Gastroesophageal sphincter (tissue), 4 donors: Measurements from ENCODE around the gene AFDN. TPM values are rescaled to one million over a fixed set of nuclear protein-coding genes. Genes with fewer than 3 reads are reported as not detected.
A peak's percentile ranks its signal among the peaks of the same experiment; 100 is the strongest.

ENCODE experiments used
- ATAC-seq: fragments of 150-250 bp; one replicate; pipeline ENCODE4 v1.9.1; 2016; ENCODE audit warnings: mild to moderate bottlenecking, moderate library complexity
- H3K27ac ChIP-seq, 4 donors: fragments of 200-600 bp; sonication (generic) in 3 of 4; 1 replicate in 3 of 4; 2 replicates in 1 of 4; pipeline ENCODE4 v1.5.1; 2016 to 2019
- H3K27me3 ChIP-seq: fragments of 200-600 bp; sonication (generic); one replicate; pipeline ENCODE4 v1.5.1; 2019
- H3K36me3 ChIP-seq, 2 donors: fragments of 200-600 bp; sonication (generic); one replicate each; pipeline ENCODE4 v1.5.1; 2019; ENCODE audit warnings: control low read depth in 1 of 2
- H3K4me1 ChIP-seq, 3 donors: fragments of 200-600 bp; sonication (generic); 1 replicate in 2 of 3; 2 replicates in 1 of 3; pipeline ENCODE4 v1.5.1; 2016 to 2019; ENCODE audit warnings: control low read depth in 2 of 3
- H3K4me3 ChIP-seq, 2 donors: fragments of 200-600 bp; sonication (generic); one replicate each; pipeline ENCODE4 v1.5.1; 2019; ENCODE audit warnings: mild to moderate bottlenecking in 1 of 2, moderate library complexity in 1 of 2
- H3K9me3 ChIP-seq, 3 donors: fragments of 200-600 bp; sonication (generic); one replicate each; pipeline ENCODE4 v1.5.1; 2017 to 2019; ENCODE audit warnings: control low read depth in 2 of 3
- CTCF ChIP-seq, 4 experiments: fragments of 200-600 bp in 2 of 4; fragments of 450-650 bp in 2 of 4; sonication (generic) in 1 of 4; IDR thresholded peaks; one replicate each; pipeline ENCODE4 v1.5.1; 2017 to 2019; ENCODE audit warnings: antibody characterized with exemption in 4 of 4, mild to moderate bottlenecking in 2 of 4, moderate library complexity in 2 of 4
- EP300 ChIP-seq: sonication (generic); formaldehyde crosslinking; IDR thresholded peaks from one replicate; pipeline ENCODE4 v1.6.1; 2017; ENCODE audit warnings: antibody characterized with exemption, mild to moderate bottlenecking
- POLR2A ChIP-seq, 2 donors: fragments of 450-650 bp; IDR thresholded peaks; one replicate each; pipeline ENCODE4 v1.6.1; 2017; ENCODE audit warnings: antibody characterized with exemption in 2 of 2, mild to moderate bottlenecking in 2 of 2, moderate library complexity in 1 of 2
- POLR2AphosphoS5 ChIP-seq: sonication (generic); formaldehyde crosslinking; IDR thresholded peaks from one replicate; pipeline ENCODE4 v1.6.1; 2017; ENCODE audit warnings: antibody characterized with exemption
- WGBS, 2 donors: methylation state at CpG; one replicate each; pipeline ENCODE4 v1.1.5; 2018; ENCODE audit warnings: low coverage in 1 of 2; 5-methylcytosine and 5-hydroxymethylcytosine counted together
- total RNA-seq, 4 donors: library from RNA; depleted of rRNA; stranded (reverse); fragments of >200 nt; gene quantifications; one replicate each; pipeline ENCODE4 v1.1.0, GENCODE V29; 2016

The AFDN gene
- total RNA-seq, 4 donors from 2014 or later, result 60.7 to 98.4 (median 79.7) TPM

GRCh38 chr6:167795321-167795811 is 31.3 kb upstream of the AFDN start:
- Histone ChIP-seq H3K4me3 (no peak overlapping the region), H3K27me3 (peaks cover 36% of the 10 kb centered on the region), H3K9me3 (no peaks in the 10 kb centered on the region), H3K4me1 (peaks cover 0 to 21% (median 0%) of the 10 kb centered on the region in 3 donors), H3K36me3 (no peaks in the 10 kb centered on the region), H3K27ac (no peak overlapping the region)
- no peak for ATAC-seq
- TF ChIP-seq POLR2AphosphoS5 (no peak), CTCF (IDR thresholded peaks at IDR 0.05) (no peak), POLR2A (IDR thresholded peaks at IDR 0.05) (no peak), EP300 (no peak)
- 87% methylated on average over 10 of the region's 17 CpGs; no CpG with 5 or more reads in 1 of the 2 donors for WGBS, 2 donors

GRCh38 chr6:167795874-167796191 is 30.9 kb upstream of the AFDN start:
- WGBS, 2 donors, result 64% methylated on average over 7 of the region's 10 CpGs; no CpG with 5 or more reads in 1 of the 2 donors
- peak overlapping the region in 1 of 4 donors; percentile 43 for H3K27ac ChIP-seq
- H3K4me3 ChIP-seq, result peak overlapping the region in 1 of 2 donors; percentile 42
- H3K36me3 ChIP-seq, result no peaks in the 10 kb centered on the region
- no peak for ATAC-seq
- H3K9me3 ChIP-seq, result no peaks in the 10 kb centered on the region
- no peak for TF ChIP-seq CTCF (IDR thresholded peaks at IDR 0.05)
- no peak for TF ChIP-seq EP300
- TF ChIP-seq POLR2AphosphoS5, result no peak
- TF ChIP-seq POLR2A (IDR thresholded peaks at IDR 0.05), result no peak
- peaks cover 35% of the 10 kb centered on the region for H3K27me3 ChIP-seq
- H3K4me1 ChIP-seq, result peaks cover 0 to 21% (median 0%) of the 10 kb centered on the region in 3 donors

- WGBS, 2 donors, result 47% methylated on average over 3 of the region's 43 CpGs; no CpG with 5 or more reads in 1 of the 2 donors
- TF ChIP-seq EP300 (no peak), POLR2AphosphoS5 (no peak), POLR2A (IDR thresholded peaks at IDR 0.05) (peak in 1 of 2 donors; percentile 17)
These were observed 30.3 kb upstream of the AFDN start for GRCh38 chr6:167796192-167796981.

GRCh38 chr6:167797011-167797471 is 29.7 kb upstream of the AFDN start:
- no peak for TF ChIP-seq EP300
- TF ChIP-seq POLR2A (IDR thresholded peaks at IDR 0.05), result no peak
- TF ChIP-seq CTCF (IDR thresholded peaks at IDR 0.05), result no peak
- TF ChIP-seq POLR2AphosphoS5, result no peak
- 22 to 49% methylated on average over 6 to 11 of the region's 31 CpGs for WGBS, 2 donors
- Histone ChIP-seq H3K9me3 (no peaks in the 10 kb centered on the region), H3K4me1 (peaks cover 0 to 21% (median 0%) of the 10 kb centered on the region in 3 donors), H3K36me3 (no peaks in the 10 kb centered on the region), H3K4me3 (peak overlapping the region in 1 of 2 donors; percentile 42), H3K27me3 (peaks cover 33% of the 10 kb centered on the region), H3K27ac (no peak overlapping the region)
- ATAC-seq, result no peak

More at GRCh38 chr6:167796192-167796981, 30.3 kb upstream of the AFDN start:
- peaks cover 33% of the 10 kb centered on the region for H3K27me3 ChIP-seq
- ATAC-seq, result peak; percentile 48
- H3K9me3 ChIP-seq, result no peaks in the 10 kb centered on the region
- H3K27ac ChIP-seq, result peak overlapping the region in 1 of 4 donors; percentile 43
- peaks cover 0 to 21% (median 0%) of the 10 kb centered on the region in 3 donors for H3K4me1 ChIP-seq
- no peaks in the 10 kb centered on the region for H3K36me3 ChIP-seq
- H3K4me3 ChIP-seq, result peak overlapping the region in 1 of 2 donors; percentile 42

GRCh38 chr6:167797476-167798265 is 29.0 kb upstream of the AFDN start:
- Histone ChIP-seq H3K4me1 (peaks cover 0 to 21% (median 0%) of the 10 kb centered on the region in 3 donors), H3K27me3 (peaks cover 33% of the 10 kb centered on the region), H3K27ac (no peak overlapping the region), H3K9me3 (no peaks in the 10 kb centered on the region), H3K4me3 (no peak overlapping the region), H3K36me3 (no peaks in the 10 kb centered on the region)
- no peak for TF ChIP-seq POLR2A (IDR thresholded peaks at IDR 0.05)
- no peak for TF ChIP-seq EP300
- no peak for TF ChIP-seq CTCF (IDR thresholded peaks at IDR 0.05)
- no peak for TF ChIP-seq POLR2AphosphoS5
- WGBS, 2 donors, result 89 to 94% methylated on average over 12 to 13 of the region's 20 CpGs
- ATAC-seq, result no peak
